Measurements from ENCODE around the gene MTTP. TPM values are rescaled to one million over a fixed set of nuclear protein-coding genes. Genes with fewer than 3 reads are reported as not detected.

The MTTP gene
- total RNA-seq, 1 experiment from 2014 or later = 0.20 TPM

GRCh38 chr4:99630857-99631360 lies 56.3 kb downstream of the MTTP start:
- TF ChIP-seq POLR2AphosphoS5 (IDR thresholded peaks at IDR 0.05; ENCODE audit: low read depth, low read length) = no peak
- TF ChIP-seq ATF3 (IDR thresholded peaks at IDR 0.05) = no peak
- TF ChIP-seq FOSL1 (IDR thresholded peaks at IDR 0.05; ENCODE audit: low read depth) = no peak
- TF ChIP-seq SP1 (IDR thresholded peaks at IDR 0.05; ENCODE audit: low read depth) = no peak
- no peak for TF ChIP-seq CTCF (IDR thresholded peaks at IDR 0.05 in 2 of 3, conservative IDR thresholded peaks at IDR 0.05 in 1 of 3; ENCODE audit: borderline replicate concordance in 1 of 3, insufficient read depth in 1 of 3, low read depth in 2 of 3, low read length in 2 of 3)
- no peak for TF ChIP-seq REST (IDR thresholded peaks at IDR 0.05; ENCODE audit: low read depth)
- no peak for TF ChIP-seq MAX (IDR thresholded peaks at IDR 0.05)
- TF ChIP-seq EGR1 (IDR thresholded peaks at IDR 0.05; ENCODE audit: low read depth) = no peak
- TF ChIP-seq POLR2A (IDR thresholded peaks at IDR 0.05; ENCODE audit: borderline replicate concordance, extremely low read depth, insufficient read depth, insufficient read length) = no peak
- H3K27me3 ChIP-seq (ENCODE audit: insufficient read depth, low read length) = no peaks in the 10 kb centered on the region
- CTCF ChIA-PET = no interaction called here

More at GRCh38 chr4:99630857-99631360, 56.3 kb downstream of the MTTP start:
- Histone ChIP-seq H3K27ac (ENCODE audit: low read depth, low read length) (no peak overlapping the region), H3K4me3 (replicated peaks in 1 of 2; ENCODE audit: low read depth in 1 of 2, low read length in 2 of 2) (no peak overlapping the region), H3K4me2 (ENCODE audit: low read length) (no peak overlapping the region), H3K4me1 (ENCODE audit: control insufficient read depth in 1 of 2, insufficient read depth in 2 of 2, low read length in 2 of 2) (no peaks in the 10 kb centered on the region), H2AFZ (ENCODE audit: low read depth, low read length, poor library complexity, severe bottlenecking) (no peak overlapping the region), H4K20me1 (ENCODE audit: insufficient read depth) (no peaks in the 10 kb centered on the region), H3K36me3 (ENCODE audit: control insufficient read depth in 1 of 2, insufficient read depth in 2 of 2, low read length in 2 of 2) (no peaks in the 10 kb centered on the region), H3K9ac (ENCODE audit: low read length) (no peak overlapping the region), H3K9me3 (ENCODE audit: control insufficient read depth in 1 of 2, insufficient read depth in 1 of 2, low read depth in 1 of 2, low read length in 2 of 2) (no peaks in the 10 kb centered on the region), H3K9me2 (ENCODE audit: insufficient read depth) (no peaks in the 10 kb centered on the region), H3K79me2 (ENCODE audit: insufficient read depth, low read length) (no peaks in the 10 kb centered on the region)
- intact Hi-C loops (cut with micrococcal nuclease) = no loop called here
- DNase-seq (ENCODE audit: low read depth, low spot score) = no peak
- BruUV-seq (replicated peaks) = no TSS peak
- ATAC-seq = no peak
- ChIA-PET RAD21 (ENCODE audit: low non-redundant PET in 1 of 2, low total read pairs in 2 of 2, uncharacterized antibody in 2 of 2, unreplicated experiment in 2 of 2) (no interaction called here), POLR2A (no interaction called here)

Data from HCT116 (cell line).